NCI-H2196 (cell line): Measurements from ENCODE around the gene TAS2R5.
A peak's percentile ranks its signal among the peaks of the same experiment; 100 is the strongest.
"Not testable (repeated sequence)": the region's sequence is repeated elsewhere in the genome, so short reads cannot be mapped to it uniquely, and the experiment has no call there.

ENCODE experiments used
- DNase-seq: peaks from one replicate; lab custom pipeline; 2025; ENCODE audit not compliant: unreplicated experiment; lab: John Stamatoyannopoulos, UW

The TAS2R5 gene

GRCh38 chr7:141789917-141790316, at the start of gene TAS2R5:
Gene TAS2R5, plus strand, starts transcription at chr7:141790217. Its CDS starts 145 bp downstream, at chr7:141790362.
- no peak for DNase-seq

GRCh38 chr7:141742229-141742628, 47.8 kb upstream of the TAS2R5 start:
- no peak for DNase-seq

- DNase-seq: no peak
Observed at GRCh38 chr7:141744131-141744530, 45.9 kb upstream of the TAS2R5 start.

- DNase-seq: no peak
Observed at GRCh38 chr7:141748396-141748795, 41.6 kb upstream of the TAS2R5 start.

GRCh38 chr7:141751904-141752303, 38.1 kb upstream of the TAS2R5 start:
- DNase-seq: not testable (repeated sequence)

- peak; percentile 5 for DNase-seq
Observed at GRCh38 chr7:141752634-141753033, 37.4 kb upstream of the TAS2R5 start.

- DNase-seq: peak; percentile 25
Observed at GRCh38 chr7:141754939-141755338, 35.1 kb upstream of the TAS2R5 start.

GRCh38 chr7:141763797-141764196, 26.2 kb upstream of the TAS2R5 start, which contains the start of gene TAS2R3:
Gene TAS2R3, plus strand, starts transcription at chr7:141764097. Its CDS starts 62 bp downstream, at chr7:141764159.
- DNase-seq: no peak

- DNase-seq: not testable (repeated sequence)
Observed at GRCh38 chr7:141770083-141770583, 19.9 kb upstream of the TAS2R5 start.

GRCh38 chr7:141776374-141776773, 13.6 kb upstream of the TAS2R5 start, which contains the start of gene TAS2R4:
Gene TAS2R4, plus strand, starts transcription at chr7:141776674. Its CDS starts 1,815 bp downstream, at chr7:141778489.
- no peak for DNase-seq

- DNase-seq: peak; percentile 70
Observed at GRCh38 chr7:141785706-141786552, 4.1 kb upstream of the TAS2R5 start.

GRCh38 chr7:141788296-141788695, 1.7 kb upstream of the TAS2R5 start:
- DNase-seq: no peak

GRCh38 chr7:141792526-141792925, 2.5 kb downstream of the TAS2R5 start:
- DNase-seq: no peak

- DNase-seq: no peak
Observed at GRCh38 chr7:141820067-141820466, 30.1 kb downstream of the TAS2R5 start.

GRCh38 chr7:141822432-141822831, 32.4 kb downstream of the TAS2R5 start:
- not testable (repeated sequence) for DNase-seq

- DNase-seq: no peak
Observed at GRCh38 chr7:141837683-141838082, 47.7 kb downstream of the TAS2R5 start.

GRCh38 chr7:141838581-141838980, 48.6 kb downstream of the TAS2R5 start:
- no peak for DNase-seq

- DNase-seq: no peak
Observed at GRCh38 chr7:141839256-141839655, 49.2 kb downstream of the TAS2R5 start.

GRCh38 chr7:141840708-141841107, 50.7 kb downstream of the TAS2R5 start:
- DNase-seq: no peak
